IMR-90 (cell line): Measurements from ENCODE around the gene SNAPC4. TPM values are rescaled to one million over a fixed set of nuclear protein-coding genes. Genes with fewer than 3 reads are reported as not detected.

Experiments used
- ATAC-seq: fragments of 200-7000 bp; cut with Tn5 transposase; 2 replicates; pipeline ENCODE4 v1.9.1; 2020; ENCODE audit warnings: low read depth, mild to moderate bottlenecking, moderate library complexity
- BruUV-seq: library from RNA; stranded (reverse); fragments of 400-500 nt; replicated peaks from 2 replicates; lab custom pipeline; 2021; lab: Mats Ljungman, UMichigan
- CTCF ChIA-PET: fragments of 300-600 bp; formaldehyde crosslinking; extraction: SDS; loops from one replicate; lab custom pipeline; 2021; ENCODE audit warnings: antibody characterized with exemption; lab: Yijun Ruan, JAX
- POLR2A ChIA-PET: fragments of 300-600 bp; sonication (Branson Sonifier 250); formaldehyde crosslinking; loops from one replicate; lab custom pipeline; 2022; ENCODE audit warnings: antibody characterized with exemption; ENCODE audit not compliant: unreplicated experiment; lab: Charles Lee
- DNase-seq: peaks from one replicate; pipeline ENCODE4 v3.0.0; 2013
- H2AFZ ChIP-seq: replicated peaks from 2 replicates; pipeline ENCODE3; 2013; ENCODE audit warnings: low read length, mild to moderate bottlenecking; ENCODE audit not compliant: poor library complexity
- H2AK5ac ChIP-seq: 2 replicates; pipeline ENCODE4 v1.6.1; 2013; ENCODE audit warnings: low read depth, low read length, inconsistent platforms
- H2AK9ac ChIP-seq: replicated peaks from 2 replicates; pipeline ENCODE3; 2013; ENCODE audit warnings: mild to moderate bottlenecking, low read depth, low read length, moderate library complexity; ENCODE audit not compliant: poor library complexity
- H2BK120ac ChIP-seq: 2 replicates; pipeline ENCODE4 v1.6.1; 2013; ENCODE audit warnings: low read depth, low read length, inconsistent platforms
- H2BK15ac ChIP-seq: 3 replicates; pipeline ENCODE4 v1.6.1; 2013; ENCODE audit warnings: low read depth, low read length, inconsistent platforms
- H2BK20ac ChIP-seq: 2 replicates; pipeline ENCODE4 v1.6.1; 2013; ENCODE audit warnings: low read depth, mild to moderate bottlenecking, inconsistent platforms, low read length, moderate library complexity
- H2BK5ac ChIP-seq: 2 replicates; pipeline ENCODE4 v1.6.1; 2013; ENCODE audit warnings: mild to moderate bottlenecking, low read depth, low read length, inconsistent platforms; ENCODE audit not compliant: poor library complexity, severe bottlenecking
- H3K14ac ChIP-seq: replicated peaks from 2 replicates; pipeline ENCODE4 v1.6.1; 2013; ENCODE audit warnings: low read depth, low read length, inconsistent platforms
- H3K18ac ChIP-seq: 2 replicates; pipeline ENCODE4 v1.6.1; 2013; ENCODE audit warnings: low read depth, low read length, control low read depth
- H3K23ac ChIP-seq: 2 replicates; pipeline ENCODE4 v1.6.1; 2013; ENCODE audit warnings: low read depth, low read length, inconsistent platforms
- H3K27ac ChIP-seq: 2 replicates; pipeline ENCODE4 v1.5.1; 2013; ENCODE audit warnings: mild to moderate bottlenecking, control low read depth, low read length; ENCODE audit not compliant: insufficient read depth
- H3K27me3 ChIP-seq: 2 replicates; pipeline ENCODE4 v1.6.1; 2013; ENCODE audit warnings: low read length; ENCODE audit not compliant: control insufficient read depth, insufficient read depth
- H3K36me3 ChIP-seq: 2 replicates; pipeline ENCODE4 v1.6.1; 2013; ENCODE audit warnings: low read length, mixed read lengths; ENCODE audit not compliant: control insufficient read depth, insufficient read depth
- H3K4ac ChIP-seq: 2 replicates; pipeline ENCODE4 v1.6.1; 2013; ENCODE audit warnings: low read depth, low read length, inconsistent platforms
- H3K4me1 ChIP-seq: 2 replicates; pipeline ENCODE4 v1.6.1; 2013; ENCODE audit warnings: low read length, mixed read lengths; ENCODE audit not compliant: control insufficient read depth, insufficient read depth
- H3K4me2 ChIP-seq: 2 replicates; pipeline ENCODE4 v1.6.1; 2013; ENCODE audit warnings: low read depth, mild to moderate bottlenecking, control low read depth, low read length, moderate library complexity
- H3K4me3 ChIP-seq: 2 replicates; pipeline ENCODE4 v1.5.1; 2013; ENCODE audit warnings: low read depth, mild to moderate bottlenecking, control low read depth, low read length, moderate library complexity; ENCODE audit not compliant: insufficient read depth
- H3K56ac ChIP-seq: 2 replicates; pipeline ENCODE4 v1.6.1; 2013; ENCODE audit warnings: low read length, inconsistent platforms; ENCODE audit not compliant: insufficient read depth; ENCODE audit errors: extremely low read depth
- H3K79me1 ChIP-seq, 2 experiments: 2 replicates each; pipeline ENCODE4 v1.6.1; 2013; ENCODE audit warnings: low read length in 2 of 2, inconsistent platforms in 1 of 2, low read depth in 1 of 2
- H3K9ac ChIP-seq: 2 replicates; pipeline ENCODE4 v1.6.1; 2013; ENCODE audit warnings: low read depth, low read length, control low read depth
- H3K9me1 ChIP-seq: 2 replicates; pipeline ENCODE4 v1.6.1; 2013; ENCODE audit warnings: low read length, inconsistent platforms; ENCODE audit not compliant: insufficient read depth
- H3K9me3 ChIP-seq: 2 replicates; pipeline ENCODE4 v1.6.1; 2013; ENCODE audit warnings: low read length; ENCODE audit not compliant: control insufficient read depth, insufficient read depth
- H4K20me1 ChIP-seq: 2 replicates; pipeline ENCODE4 v1.6.1; 2013; ENCODE audit warnings: low read length, inconsistent platforms; ENCODE audit not compliant: insufficient read depth
- H4K5ac ChIP-seq: 2 replicates; pipeline ENCODE4 v1.6.1; 2013; ENCODE audit warnings: mild to moderate bottlenecking, low read depth, low read length, control low read depth
- H4K8ac ChIP-seq, 2 experiments: 2 replicates each; pipeline ENCODE4 v1.6.1; 2013; ENCODE audit warnings: low read depth in 2 of 2, low read length in 2 of 2, control low read depth in 1 of 2, inconsistent platforms in 1 of 2
- H4K91ac ChIP-seq: 2 replicates; pipeline ENCODE4 v1.6.1; 2013; ENCODE audit warnings: low read depth, low read length, inconsistent platforms; ENCODE audit not compliant: insufficient read depth
- RFX5 ChIP-seq: IDR thresholded peaks from 2 replicates; pipeline ENCODE4 v1.8.0; 2012; ENCODE audit warnings: low read depth, mild to moderate bottlenecking, low read length, moderate library complexity
- SMC3 ChIP-seq: fragments of 150-350 bp; IDR thresholded peaks from 2 replicates; pipeline ENCODE4 v1.6.1; 2016; ENCODE audit warnings: low read depth, mild to moderate bottlenecking, antibody characterized with exemption, low read length, moderate library complexity
- WGBS, 2 experiments: methylation state at CpG; one replicate each; pipeline versions ENCODE4 v1.1.5 to v1.1.7; 2013; ENCODE audit warnings: missing lambda C conversion rate in 2 of 2; ENCODE audit not compliant: insufficient read length in 1 of 2; ENCODE audit errors: extremely low coverage in 2 of 2; 5-methylcytosine and 5-hydroxymethylcytosine counted together
- dilution Hi-C: fragments of 300-500 bp; cut with HindIII; formaldehyde crosslinking; loops from one replicate; pipeline ENCODE4 v1.14.3; 2018; ENCODE audit warnings: low sequenced_read_pairs; ENCODE audit not compliant: unreplicated experiment
- in situ Hi-C: fragments of 300-500 bp; cut with MboI; formaldehyde crosslinking; loops from 3 replicates; pipeline ENCODE4 v1.14.3; 2019; ENCODE audit warnings: low sequenced_read_pairs, inconsistent platforms, mixed read lengths
- intact Hi-C: fragments of 100-400 bp; cut with micrococcal nuclease; formaldehyde crosslinking; loops from 2 replicates; pipeline ENCODE4 v1.10.0; 2022
- polyA plus RNA-seq, 3 experiments: library from polyadenylated mRNA; depleted of rRNA; stranded (reverse); fragments of >200 nt; gene quantifications; 2 replicates each; pipeline ENCODE4 v1.2.3, GENCODE V29; 2012; ENCODE audit warnings: low replicate concordance in 1 of 3
- total RNA-seq: library from RNA; depleted of rRNA; stranded (reverse); fragments of >200 nt; gene quantifications from 2 replicates; pipeline ENCODE4 v1.2.3, GENCODE V29; 2012

The SNAPC4 gene
- total and polyA plus RNA-seq, 2 of the 4 experiments (the other 2 are of a cell fraction): 2.5 to 6.5 TPM

GRCh38 chr9:136403538-136403914, 3.6 kb upstream of the SNAPC4 start:
- dilution Hi-C loops (no loop called here), in situ Hi-C loops (loop anchor here (5.0 kb wide), 1 partner anchor 81 kb away; no protein-coding TSS in a partner anchor), intact Hi-C loops (loop anchor here (5.0 kb wide), 1 partner anchor 76 kb away; the partner anchor contains the start of gene GPSM1)
- CTCF ChIA-PET: no interaction called here
- Histone ChIP-seq H4K20me1 (peaks cover 12% of the 10 kb centered on the region; the same call in 1 of the 2 replicates), H2BK20ac (no peak overlapping the region), H3K9me3 (no peaks in the 10 kb centered on the region), H3K36me3 (peaks cover 40% of the 10 kb centered on the region), H3K18ac (no peak overlapping the region), H3K27me3 (no peaks in the 10 kb centered on the region), H3K9ac (no peak overlapping the region), H3K4me1 (peaks cover 8% of the 10 kb centered on the region), H4K8ac (no peak overlapping the region), H3K23ac (no peak overlapping the region), H4K5ac (no peak overlapping the region), H4K91ac (no peak overlapping the region), H3K4me3 (no peak overlapping the region), H2AK9ac (no peak overlapping the region), H3K4me2 (no peak overlapping the region), H3K4ac (no peak overlapping the region), H2AK5ac (no peak overlapping the region), H2BK15ac (no peak overlapping the region), H3K56ac (no peak overlapping the region), H2BK5ac (no peak overlapping the region), H3K14ac (no peak overlapping the region), H3K9me1 (0 out of 2 replicates have a peak, but pooled peaks cover 1% of the 10 kb centered on the region), H3K27ac (no peak overlapping the region), H2AFZ (no peak overlapping the region), H2BK120ac (no peak overlapping the region), H3K79me1 (peaks cover 15 to 26% of the 10 kb centered on the region in 2 experiments; a peak in 3 of 4 replicates)
- no TSS peak for BruUV-seq
- POLR2A ChIA-PET: no interaction called here
- ATAC-seq (no peak), DNase-seq (no peak)
- TF ChIP-seq SMC3 (no peak), RFX5 (no peak)
- 80% methylated on average over 1 of the region's 5 CpGs; no CpG with 5 or more reads in 1 of the 2 experiments for WGBS, 2 experiments
